Posterior vena cava (tissue), 2 donors: ENCODE data around the gene PTPRN2. TPM values are rescaled to one million over a fixed set of nuclear protein-coding genes. Genes with fewer than 3 reads are reported as not detected.
A peak's percentile ranks its signal among the peaks of the same experiment; 100 is the strongest.
"Not testable (repeated sequence)": the region's sequence is repeated elsewhere in the genome, so short reads cannot be mapped to it uniquely, and the experiment has no call there.

Experiments used
- DNase-seq: peaks from one replicate; pipeline ENCODE4 v3.0.0-alpha.2; 2020; ENCODE audit warnings: low spot score
- intact Hi-C, 2 donors: fragments of 100-400 bp; cut with DNase I; formaldehyde crosslinking; loops; one replicate each; pipeline versions ENCODE4 v1.14.1 to v1.14.2; 2022 to 2023
- total RNA-seq, 2 donors: library from RNA; stranded (reverse); fragmentation: NEBNext Ultra II Directional; extraction: Animal tissue kit (Norgen Biotek cat#: 25700); gene quantifications; one replicate each; pipeline ENCODE4 v1.2.1, GENCODE V29; 2021
- donor health status: DM: yes; HTN: yes; CAD: no.
- donor health status: DM: yes; HTN: yes; CAD: no.

PTPRN2 gene
- total RNA-seq, 2 donors from 2014 or later = 1.6 to 2.8 TPM

GRCh38 chr7:157597562-157597961 lies 990.1 kb downstream of the PTPRN2 start:
- intact Hi-C loops = no loop called here
- no peak for DNase-seq

GRCh38 chr7:157596881-157597280 lies 990.7 kb downstream of the PTPRN2 start:
- intact Hi-C loops = no loop called here
- peak; percentile 37 for DNase-seq

DNA sequence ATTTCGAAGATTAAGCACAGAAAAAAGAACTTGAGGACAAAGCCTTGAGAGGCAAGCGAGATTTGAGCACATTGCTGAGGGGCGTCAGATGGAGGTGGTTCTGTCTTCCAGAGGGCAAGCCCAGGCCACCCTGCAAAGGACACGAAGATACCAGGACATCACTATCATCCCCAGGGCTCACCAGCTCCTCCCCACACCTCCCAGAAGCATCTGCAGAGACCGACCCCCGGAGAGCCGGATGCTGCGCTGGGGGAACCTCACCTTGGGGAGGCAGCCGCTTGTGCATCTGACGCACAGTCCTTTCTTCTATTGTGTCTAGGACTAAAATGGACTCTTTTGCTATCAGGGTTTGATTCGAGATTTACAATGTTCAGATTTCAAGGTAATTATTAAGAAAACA lies 991.2 kb downstream of the PTPRN2 start:
- intact Hi-C loops = no loop called here
- peak; percentile 61 for DNase-seq

GRCh38 chr7:157596026-157596425 lies 991.6 kb downstream of the PTPRN2 start:
- peak; percentile 57 for DNase-seq
- intact Hi-C loops = no loop called here

DNA sequence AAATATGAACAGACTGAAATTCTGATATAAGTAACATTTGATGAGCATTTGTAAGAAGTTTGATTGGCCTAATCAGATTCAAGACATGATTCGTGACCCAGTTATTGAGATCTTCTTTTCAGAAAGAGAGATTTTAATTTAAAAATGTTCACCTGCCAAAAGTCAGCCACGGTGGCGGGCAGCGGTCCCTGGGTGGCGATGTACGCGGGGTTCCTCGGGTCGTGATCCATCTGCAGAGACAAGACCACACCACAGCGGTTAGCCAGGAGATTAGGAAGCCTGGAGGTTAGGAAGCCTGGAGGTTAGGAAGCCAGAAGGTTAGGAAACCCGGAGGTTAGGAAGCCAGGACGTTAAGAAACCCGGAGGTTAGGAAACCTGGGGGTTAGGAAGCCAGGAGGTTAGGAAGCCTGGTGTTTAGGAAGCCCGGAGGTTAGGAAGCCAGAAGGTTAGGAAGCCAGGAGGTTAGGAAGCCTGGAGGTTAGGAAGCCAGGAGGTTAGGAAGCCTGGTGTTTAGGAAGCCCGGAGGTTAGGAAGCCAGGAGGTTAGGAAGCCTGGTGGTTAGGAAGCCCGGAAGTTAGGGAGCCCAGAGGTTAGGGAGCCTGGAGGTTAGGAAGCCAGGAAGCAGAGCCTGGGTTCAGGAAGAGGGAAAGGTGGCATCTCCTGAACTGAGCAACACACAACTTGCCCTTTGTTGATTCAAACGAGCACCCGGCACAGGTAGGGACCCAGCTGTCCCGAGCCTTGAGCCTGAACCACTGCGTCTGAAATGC lies 992.4 kb downstream of the PTPRN2 start:
- peak; percentile 68 for DNase-seq

DNA sequence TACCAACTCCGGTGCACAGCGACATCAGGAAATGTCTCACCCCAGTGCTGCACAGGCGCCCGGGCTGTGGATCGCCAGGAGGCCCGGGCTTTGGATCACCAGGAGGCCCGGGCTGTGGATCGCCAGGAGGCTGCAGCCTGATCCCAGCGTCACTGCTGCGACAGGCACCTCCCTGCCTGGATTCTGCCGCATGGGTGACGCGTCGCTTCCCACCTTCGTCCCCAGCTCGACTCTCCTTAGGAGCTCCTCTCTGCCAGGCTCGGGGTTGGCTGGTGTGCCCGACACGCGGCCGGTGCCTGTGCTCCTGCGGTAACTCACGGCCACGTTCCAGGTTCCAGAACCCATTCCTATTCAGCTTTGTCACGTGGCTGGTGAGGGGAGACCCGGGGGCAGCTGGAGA lies 993.3 kb downstream of the PTPRN2 start:
- DNase-seq = peak; percentile 63

More for the DNA sequence above, 992.4 kb downstream of the PTPRN2 start:
- intact Hi-C loops = no loop called here

DNA sequence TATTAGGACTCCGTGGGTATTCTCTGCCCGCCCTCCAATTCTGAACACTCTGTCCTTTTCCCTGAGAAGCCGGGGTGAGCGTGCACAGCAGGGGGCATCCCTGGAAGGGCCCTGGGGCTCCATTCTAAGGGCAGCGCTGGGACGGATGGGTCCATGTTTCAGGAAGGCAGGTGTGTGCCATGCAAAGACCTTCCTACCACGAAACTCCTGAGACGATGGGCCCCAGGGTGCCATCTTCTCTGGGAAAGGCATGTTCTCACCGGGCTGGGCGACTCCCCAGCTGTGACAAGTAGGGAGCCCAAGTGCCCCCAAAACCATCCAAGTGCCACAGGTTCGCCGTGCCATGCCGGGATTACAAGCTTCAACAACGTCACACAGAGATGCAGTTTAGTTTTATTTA lies 994.1 kb downstream of the PTPRN2 start:
- intact Hi-C loops = no loop called here
- DNase-seq = peak; percentile 47

More for the DNA sequence above, 993.3 kb downstream of the PTPRN2 start:
- intact Hi-C loops = no loop called here

- intact Hi-C loops = not testable (repeated sequence)
- DNase-seq = peak; percentile 11
Measured at GRCh38 chr7:157592636-157593320, 994.8 kb downstream of the PTPRN2 start.

DNA sequence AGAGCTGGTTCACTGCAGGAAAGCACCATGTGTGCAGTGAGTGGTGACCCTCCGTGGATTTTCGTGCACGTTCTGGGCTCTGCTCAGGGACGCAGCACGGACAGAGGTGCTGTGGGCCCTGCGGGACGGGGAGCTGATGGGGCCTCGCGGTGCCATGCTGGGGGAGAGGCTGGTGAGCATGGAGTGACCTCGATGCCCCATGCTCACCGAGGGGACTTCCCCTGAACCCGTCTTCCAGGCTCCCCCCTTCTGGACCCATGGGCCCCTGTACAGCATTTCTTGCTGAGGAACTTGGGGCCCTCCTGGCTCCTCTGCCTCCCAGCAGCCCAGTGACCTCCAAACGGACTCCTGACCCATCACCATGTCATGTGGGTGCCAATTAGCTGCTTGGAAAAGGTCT lies 997.1 kb downstream of the PTPRN2 start:
- intact Hi-C loops = no loop called here
- DNase-seq = peak; percentile 53

GRCh38 chr7:157589680-157590079 lies 997.9 kb downstream of the PTPRN2 start:
- DNase-seq = peak; percentile 70
- intact Hi-C loops = no loop called here

GRCh38 chr7:157587805-157588560 lies 999.6 kb downstream of the PTPRN2 start:
- intact Hi-C loops = no loop called here
- DNase-seq = peak; percentile 80

DNA sequence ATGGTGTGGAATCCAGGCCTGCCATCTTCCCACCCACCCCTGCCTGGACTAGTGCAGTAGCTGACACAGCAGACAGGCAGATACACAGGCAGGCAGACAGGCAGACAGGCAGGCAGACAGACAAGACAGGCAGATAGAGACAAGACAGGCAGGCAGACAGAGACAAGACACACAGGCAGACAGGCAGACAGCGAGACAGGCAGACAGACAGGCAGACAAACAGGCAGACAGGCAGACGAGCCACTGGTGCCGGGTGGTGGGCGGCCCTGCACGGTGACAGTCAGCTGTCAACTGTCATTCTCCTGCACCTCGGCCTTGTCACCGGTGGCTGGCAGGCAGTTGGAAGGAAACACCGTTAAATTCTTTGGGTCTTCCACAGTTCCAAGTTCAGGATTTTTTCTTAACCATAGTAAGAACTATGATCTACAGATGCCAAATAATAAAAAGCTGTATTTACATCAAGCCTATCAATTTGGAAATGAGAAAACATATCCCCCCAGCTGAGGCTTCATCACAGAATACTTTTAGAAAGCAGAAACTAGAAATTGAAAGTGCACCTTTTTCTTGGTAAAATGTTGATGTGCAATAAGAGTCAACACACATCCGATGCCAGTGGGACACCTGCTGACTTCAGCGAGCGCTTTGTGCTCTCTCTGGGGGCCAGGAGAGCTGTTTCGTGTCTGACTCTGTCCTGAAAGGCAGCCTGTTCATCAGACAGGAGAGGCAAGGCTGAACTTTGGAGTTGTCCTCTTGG lies 1000.4 kb downstream of the PTPRN2 start:
- intact Hi-C loops = no loop called here
- peak; percentile 57 for DNase-seq

GRCh38 chr7:157586426-157586955 lies 1001.1 kb downstream of the PTPRN2 start:
- DNase-seq = peak; percentile 71

DNA sequence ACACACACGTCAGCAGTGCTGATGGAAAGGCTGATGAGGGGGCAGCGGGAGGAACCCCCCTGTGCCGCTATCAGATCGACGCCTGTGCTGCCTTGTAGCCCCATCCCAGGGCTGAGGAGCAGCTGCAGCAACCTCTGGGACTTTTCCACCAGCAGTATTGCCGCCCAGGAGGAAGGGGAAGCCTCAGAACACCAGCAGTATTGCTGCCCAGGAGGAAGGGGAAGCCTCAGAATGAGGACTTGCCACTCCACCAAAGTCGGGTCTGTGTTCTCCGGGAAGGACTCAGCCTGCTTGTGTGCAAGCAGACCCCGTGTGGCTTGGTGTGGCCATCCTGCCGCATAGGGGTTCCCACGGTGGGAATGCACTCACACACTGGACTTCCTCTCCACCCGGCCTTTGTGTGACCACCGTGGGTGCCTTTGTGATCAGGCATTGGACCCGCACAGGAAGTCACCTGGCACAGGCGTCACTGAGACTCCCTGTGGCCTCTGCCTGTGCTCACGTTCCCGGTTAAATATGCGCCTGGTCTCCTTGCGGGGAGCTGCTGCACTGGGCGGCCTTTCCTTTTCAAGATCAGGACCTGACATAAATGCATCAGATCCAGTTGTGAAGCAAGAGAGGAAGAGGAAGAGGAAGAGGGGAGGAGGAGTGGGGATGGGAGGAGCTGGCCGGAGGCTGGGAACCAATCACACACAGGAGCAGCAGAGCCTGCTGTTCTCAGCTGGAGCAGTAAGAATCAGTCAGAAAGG lies 1002.3 kb downstream of the PTPRN2 start:
- DNase-seq = peak; percentile 59
- intact Hi-C loops = no loop called here

More at GRCh38 chr7:157586426-157586955, 1001.1 kb downstream of the PTPRN2 start:
- intact Hi-C loops = no loop called here

DNA sequence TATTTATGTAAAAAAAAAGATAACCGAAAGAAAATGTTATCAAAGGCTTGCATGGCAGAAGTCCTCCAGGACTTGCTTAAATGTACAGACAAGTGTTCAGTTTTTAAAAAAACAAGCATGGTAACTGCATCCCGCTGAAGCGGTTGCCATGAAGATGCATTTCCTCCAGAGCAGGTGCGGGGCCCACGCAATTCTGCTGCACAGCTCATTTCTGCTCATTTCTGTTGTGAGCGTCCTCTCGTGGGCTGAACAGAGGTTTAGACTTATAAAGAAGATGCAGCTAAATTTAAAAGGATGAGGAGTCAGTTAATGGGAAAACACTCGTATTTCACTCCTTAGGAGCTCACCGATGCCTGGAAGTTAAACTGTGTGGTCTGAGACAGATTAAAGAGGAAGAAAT lies 1003.2 kb downstream of the PTPRN2 start:
- peak; percentile 42 for DNase-seq
- intact Hi-C loops = no loop called here

DNA sequence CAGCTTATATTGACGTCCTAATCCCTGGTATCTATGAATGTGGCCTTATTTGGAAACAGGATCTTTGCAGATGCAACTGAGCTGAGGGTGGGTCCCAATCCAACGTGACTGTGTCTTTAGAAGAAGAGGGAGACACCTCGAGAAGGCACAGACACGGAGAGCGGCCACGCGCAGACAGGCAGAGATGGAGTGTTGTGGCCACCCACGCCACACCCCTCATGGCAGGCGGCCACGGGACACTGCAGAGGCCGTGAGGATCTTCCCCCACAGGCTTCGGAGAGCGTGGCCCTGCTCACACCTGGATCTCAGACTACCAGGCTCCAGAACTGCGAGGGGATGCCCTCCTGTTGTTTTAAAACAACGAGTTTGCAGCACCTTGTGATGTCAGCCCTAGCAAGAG lies 1005.9 kb downstream of the PTPRN2 start:
- intact Hi-C loops = loop anchor here in 1 of 2 donors (2.0 kb wide), 1 partner anchor 15 kb away; no protein-coding TSS in a partner anchor
- peak; percentile 77 for DNase-seq

DNA sequence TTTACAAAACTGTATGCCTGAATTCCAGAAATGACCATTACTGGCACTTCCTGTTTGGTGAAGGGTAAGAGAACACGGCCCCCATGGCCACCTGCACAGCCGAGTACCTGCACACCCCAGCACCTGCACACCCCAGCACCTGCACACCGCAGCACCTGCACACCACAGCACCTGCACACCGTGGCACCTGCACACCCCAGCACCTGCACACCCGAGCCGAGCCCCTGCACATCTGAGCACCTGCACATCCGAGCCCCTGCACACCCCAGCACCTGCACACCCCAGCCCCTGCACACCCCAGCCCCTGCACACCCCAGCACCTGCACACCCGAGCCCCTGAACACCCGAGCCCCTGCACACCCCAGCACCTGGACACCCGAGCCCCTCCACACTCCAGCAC lies 1007.3 kb downstream of the PTPRN2 start:
- DNase-seq = peak; percentile 32

GRCh38 chr7:157579425-157579824 lies 1008.2 kb downstream of the PTPRN2 start:
- intact Hi-C loops = no loop called here
- DNase-seq = peak; percentile 35

More for the DNA sequence above, 1007.3 kb downstream of the PTPRN2 start:
- intact Hi-C loops = no loop called here
